Mesendoderm (in vitro differentiated cells): ENCODE measurements around the gene ZNF33B.

Experiments used
- DNase-seq: peaks from one replicate; pipeline ENCODE4 v3.0.0; 2013
- H2AK5ac ChIP-seq: 2 replicates; pipeline ENCODE4 v1.6.1; 2013; ENCODE audit warnings: low read length, inconsistent platforms
- H2BK120ac ChIP-seq: 2 replicates; pipeline ENCODE4 v1.6.1; 2013; ENCODE audit warnings: low read depth, mild to moderate bottlenecking, low read length, moderate library complexity, mixed read lengths
- H2BK15ac ChIP-seq: replicated peaks from 2 replicates; pipeline ENCODE4 v1.6.1; 2013; ENCODE audit warnings: low read depth, mild to moderate bottlenecking, moderate library complexity
- H2BK5ac ChIP-seq: 2 replicates; pipeline ENCODE4 v1.6.1; 2013; ENCODE audit warnings: low read length, inconsistent platforms
- H3K18ac ChIP-seq: 2 replicates; pipeline ENCODE4 v1.6.1; 2013; ENCODE audit warnings: mild to moderate bottlenecking, low read length, mixed read lengths
- H3K23ac ChIP-seq: one replicate; pipeline ENCODE4 v1.6.1; 2013; ENCODE audit warnings: low read length
- H3K27ac ChIP-seq: 2 replicates; pipeline ENCODE4 v1.5.1; 2013; ENCODE audit warnings: low read depth, mild to moderate bottlenecking, inconsistent platforms, low read length, moderate library complexity
- H3K27me3 ChIP-seq: 2 replicates; pipeline ENCODE4 v1.6.1; 2013; ENCODE audit warnings: low read length, control low read depth, mild to moderate bottlenecking, inconsistent platforms; ENCODE audit not compliant: insufficient read depth, poor library complexity
- H3K36me3 ChIP-seq: 2 replicates; pipeline ENCODE4 v1.6.1; 2013; ENCODE audit warnings: low read length, inconsistent platforms; ENCODE audit not compliant: control insufficient read depth, insufficient read depth
- H3K4ac ChIP-seq: one replicate; pipeline ENCODE4 v1.6.1; 2013; ENCODE audit warnings: low read depth, mild to moderate bottlenecking, low read length, moderate library complexity
- H3K4me1 ChIP-seq: 2 replicates; pipeline ENCODE4 v1.6.1; 2013; ENCODE audit warnings: low read depth, low read length, inconsistent platforms; ENCODE audit not compliant: control insufficient read depth
- H3K4me2 ChIP-seq: 2 replicates; pipeline ENCODE4 v1.6.1; 2013; ENCODE audit warnings: low read length
- H3K4me3 ChIP-seq: 2 replicates; pipeline ENCODE4 v1.5.1; 2013; ENCODE audit warnings: mild to moderate bottlenecking, low read length
- H3K56ac ChIP-seq: one replicate; pipeline ENCODE4 v1.6.1; 2013; ENCODE audit warnings: low read length
- H3K79me1 ChIP-seq: 2 replicates; pipeline ENCODE4 v1.6.1; 2013; ENCODE audit warnings: low read length, inconsistent platforms
- H3K79me2 ChIP-seq: 2 replicates; pipeline ENCODE4 v1.6.1; 2013; ENCODE audit warnings: mild to moderate bottlenecking, low read length; ENCODE audit not compliant: control insufficient read depth, insufficient read depth
- H3K9ac ChIP-seq: 2 replicates; pipeline ENCODE4 v1.6.1; 2013; ENCODE audit warnings: low read length, inconsistent platforms
- H4K5ac ChIP-seq: one replicate; pipeline ENCODE4 v1.6.1; 2013; ENCODE audit warnings: low read length
- H4K8ac ChIP-seq: one replicate; pipeline ENCODE4 v1.6.1; 2013; ENCODE audit warnings: low read depth, mild to moderate bottlenecking, control low read depth, low read length, moderate library complexity
- WGBS: extraction: QIAGEN DNeasy Blood & Tissue Kit; methylation state at CpG from one replicate; pipeline ENCODE4 v1.1.7; 2013; ENCODE audit warnings: low lambda C conversion rate, missing lambda C conversion rate; ENCODE audit not compliant: insufficient coverage; ENCODE audit errors: extremely low coverage; 5-methylcytosine and 5-hydroxymethylcytosine counted together

The ZNF33B gene

DNA sequence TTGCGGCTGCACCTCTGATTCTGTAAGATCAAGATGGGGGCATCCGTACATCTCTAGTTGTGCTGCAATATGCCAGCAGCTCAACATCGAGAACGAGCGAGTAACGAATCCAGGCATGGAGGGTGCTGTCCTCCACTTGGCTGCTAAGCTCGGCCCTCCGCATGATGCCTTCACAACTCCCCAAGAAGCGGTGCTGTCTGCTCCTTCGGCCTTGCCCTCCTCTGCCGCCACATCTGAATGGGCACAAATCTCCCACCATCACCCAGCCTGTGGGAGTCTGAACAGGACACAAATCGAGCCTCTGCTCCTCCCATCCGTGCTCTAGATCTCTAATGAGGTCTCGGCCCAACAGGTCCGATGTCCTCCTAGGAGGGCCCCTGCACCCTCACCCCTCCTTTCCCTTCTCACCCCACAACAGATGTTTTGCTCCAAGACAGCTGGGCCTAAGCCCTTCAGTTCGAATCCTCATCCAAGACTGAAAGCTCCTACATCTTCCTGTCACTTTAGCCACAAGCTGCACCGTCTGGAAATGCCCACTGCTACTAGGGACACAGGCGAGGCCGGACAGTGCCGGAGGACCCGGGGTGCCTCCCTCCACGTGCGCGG lies 86.7 kb downstream of the ZNF33B start:
- Histone ChIP-seq H3K4me2 (peak overlapping the region; percentile 87), H3K79me2 (no peaks in the 10 kb centered on the region), H3K9ac (peak overlapping the region; percentile 86), H3K56ac (peak overlapping the region; percentile 96), H3K23ac (no peak overlapping the region), H2BK5ac (no peak overlapping the region), H3K4ac (no peak overlapping the region), H3K36me3 (no peaks in the 10 kb centered on the region), H4K8ac (no peak overlapping the region), H3K4me3 (peak overlapping the region; percentile 94), H4K5ac (no peak overlapping the region), H2AK5ac (no peak overlapping the region), H2BK15ac (no peak overlapping the region), H3K4me1 (no peaks in the 10 kb centered on the region), H3K18ac (no peak overlapping the region), H3K27ac (no peak overlapping the region), H3K79me1 (no peaks in the 10 kb centered on the region), H2BK120ac (no peak overlapping the region), H3K27me3 (no peaks in the 10 kb centered on the region)
- no CpG with 5 or more reads among the region's 24 CpGs for WGBS
- DNase-seq = peak; percentile 3

DNA sequence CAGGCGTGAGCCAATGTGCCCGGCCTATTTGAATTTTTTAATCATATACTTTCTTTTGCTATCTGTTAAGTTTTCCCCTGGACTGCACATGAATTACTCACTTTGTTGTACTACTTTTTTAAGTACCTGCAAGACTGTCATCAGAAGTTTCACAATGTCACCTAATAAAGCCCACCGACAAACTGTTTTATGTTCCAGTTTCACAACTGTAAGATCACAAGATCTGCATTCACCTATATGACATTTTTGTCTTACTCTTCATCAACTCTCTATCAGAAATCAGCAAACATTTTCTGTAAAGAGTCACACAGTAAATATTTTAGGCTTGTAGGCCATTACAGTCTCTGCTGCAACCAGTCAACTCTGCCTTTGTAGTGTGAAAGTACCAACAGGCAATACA lies 88.5 kb downstream of the ZNF33B start:
- H4K8ac ChIP-seq = no peak overlapping the region
- H4K5ac ChIP-seq = no peak overlapping the region
- H3K18ac ChIP-seq = no peak overlapping the region
- no peak overlapping the region for H2BK15ac ChIP-seq
- H3K9ac ChIP-seq = no peak overlapping the region
- H3K4me1 ChIP-seq = no peaks in the 10 kb centered on the region
- H2BK120ac ChIP-seq = no peak overlapping the region
- no peak overlapping the region for H2AK5ac ChIP-seq
- no peak overlapping the region for H3K4ac ChIP-seq
- no peak overlapping the region for H3K4me3 ChIP-seq
- no peaks in the 10 kb centered on the region for H3K27me3 ChIP-seq
- no peak overlapping the region for H2BK5ac ChIP-seq
- H3K23ac ChIP-seq = no peak overlapping the region
- no peak for DNase-seq
- H3K79me1 ChIP-seq = no peaks in the 10 kb centered on the region
- no peak overlapping the region for H3K27ac ChIP-seq
- no peaks in the 10 kb centered on the region for H3K36me3 ChIP-seq
- no CpG with 5 or more reads among the region's 3 CpGs for WGBS
- no peaks in the 10 kb centered on the region for H3K79me2 ChIP-seq
- no peak overlapping the region for H3K4me2 ChIP-seq
- H3K56ac ChIP-seq = no peak overlapping the region

DNA sequence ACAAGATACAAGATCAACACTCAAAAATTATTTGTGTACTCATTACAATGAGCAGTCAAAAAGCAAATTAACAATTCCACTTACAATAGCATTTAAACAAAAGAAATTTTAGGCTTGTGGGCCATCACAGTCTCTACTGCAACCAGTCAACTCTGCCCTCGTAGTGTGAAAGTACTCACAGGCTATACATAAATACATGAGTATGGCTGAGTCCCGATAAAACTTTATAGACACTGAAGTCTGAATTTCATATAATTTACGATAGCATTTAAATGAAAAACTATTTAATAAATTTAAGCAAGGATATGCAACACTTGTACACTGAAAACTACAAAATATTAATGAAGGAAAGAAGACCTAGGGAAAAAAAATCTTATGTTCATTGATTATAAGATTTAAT lies 90.1 kb downstream of the ZNF33B start:
- no peaks in the 10 kb centered on the region for H3K79me1 ChIP-seq
- DNase-seq = no peak
- no peaks in the 10 kb centered on the region for H3K4me1 ChIP-seq
- no CpG with 5 or more reads among the region's 3 CpGs for WGBS
- no peak overlapping the region for H3K23ac ChIP-seq
- H3K9ac ChIP-seq = no peak overlapping the region
- no peak overlapping the region for H3K4ac ChIP-seq
- H3K4me3 ChIP-seq = no peak overlapping the region
- no peak overlapping the region for H2AK5ac ChIP-seq
- no peaks in the 10 kb centered on the region for H3K27me3 ChIP-seq
- no peak overlapping the region for H4K5ac ChIP-seq
- H3K27ac ChIP-seq = no peak overlapping the region
- H2BK5ac ChIP-seq = no peak overlapping the region
- H2BK120ac ChIP-seq = no peak overlapping the region
- H3K79me2 ChIP-seq = no peaks in the 10 kb centered on the region
- H3K56ac ChIP-seq = no peak overlapping the region
- H3K18ac ChIP-seq = no peak overlapping the region
- H2BK15ac ChIP-seq = no peak overlapping the region
- H3K36me3 ChIP-seq = no peaks in the 10 kb centered on the region
- H3K4me2 ChIP-seq = no peak overlapping the region
- no peak overlapping the region for H4K8ac ChIP-seq

DNA sequence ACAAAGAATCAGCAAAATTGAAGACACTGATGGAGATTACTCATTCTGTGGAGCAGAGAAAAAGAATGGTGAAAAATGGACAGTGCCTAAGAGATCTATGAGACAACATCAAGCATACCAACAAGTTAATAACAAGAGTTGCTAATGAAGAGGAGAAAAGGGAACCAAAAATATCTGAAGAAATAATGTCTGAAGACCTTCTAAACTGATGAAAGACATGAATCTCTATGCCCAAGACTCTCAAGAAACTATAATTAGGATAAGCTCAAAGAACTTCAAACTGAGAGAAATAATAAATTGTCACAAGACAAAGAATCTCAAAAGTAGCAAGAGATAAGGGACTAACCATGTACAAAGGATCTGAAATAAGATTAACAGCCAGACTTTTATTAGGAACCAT lies 93.4 kb downstream of the ZNF33B start:
- H3K27me3 ChIP-seq = no peaks in the 10 kb centered on the region
- no peak overlapping the region for H3K9ac ChIP-seq
- H3K18ac ChIP-seq = no peak overlapping the region
- no peak overlapping the region for H4K5ac ChIP-seq
- H3K4ac ChIP-seq = no peak overlapping the region
- no peak overlapping the region for H3K27ac ChIP-seq
- H3K4me2 ChIP-seq = no peak overlapping the region
- no peaks in the 10 kb centered on the region for H3K36me3 ChIP-seq
- no peak overlapping the region for H2AK5ac ChIP-seq
- H3K23ac ChIP-seq = no peak overlapping the region
- H3K4me1 ChIP-seq = no peaks in the 10 kb centered on the region
- no peaks in the 10 kb centered on the region for H3K79me2 ChIP-seq
- H2BK15ac ChIP-seq = no peak overlapping the region
- H2BK120ac ChIP-seq = no peak overlapping the region
- H3K4me3 ChIP-seq = no peak overlapping the region
- no peak overlapping the region for H4K8ac ChIP-seq
- H3K79me1 ChIP-seq = no peaks in the 10 kb centered on the region
- DNase-seq = no peak
- no peak overlapping the region for H3K56ac ChIP-seq
- no peak overlapping the region for H2BK5ac ChIP-seq

DNA sequence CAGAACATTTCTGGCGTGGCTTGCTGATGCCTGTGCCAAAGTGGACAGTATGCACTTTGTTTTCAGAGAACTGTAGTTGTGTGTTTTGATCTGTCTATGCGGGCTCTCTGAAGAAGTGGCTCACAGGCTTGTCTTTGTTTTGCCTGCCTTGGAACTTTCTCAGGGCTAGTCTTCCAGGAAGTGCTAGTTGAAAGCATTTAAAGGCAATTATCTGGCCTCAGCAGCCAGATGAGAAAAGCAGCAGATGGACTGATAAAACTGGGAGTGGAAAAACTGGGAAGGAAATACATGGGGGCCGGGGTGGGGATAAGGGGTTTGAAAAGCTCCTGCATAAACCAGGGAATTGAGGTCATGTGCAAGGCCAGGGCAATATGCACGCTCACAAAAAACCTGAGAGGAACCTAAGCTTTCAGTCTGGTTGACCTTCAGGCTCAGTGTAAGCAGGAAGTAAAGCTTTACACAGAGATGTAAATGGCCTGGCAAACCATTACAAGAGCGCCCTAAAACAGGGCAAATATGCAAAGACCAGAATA lies 94.5 kb downstream of the ZNF33B start:
- no peaks in the 10 kb centered on the region for H3K79me2 ChIP-seq
- H2BK5ac ChIP-seq = no peak overlapping the region
- no peaks in the 10 kb centered on the region for H3K36me3 ChIP-seq
- no peak for DNase-seq
- no peak overlapping the region for H3K23ac ChIP-seq
- no peak overlapping the region for H3K27ac ChIP-seq
- no peaks in the 10 kb centered on the region for H3K4me1 ChIP-seq
- no CpG with 5 or more reads among the region's 5 CpGs for WGBS
- no peak overlapping the region for H3K4me3 ChIP-seq
- H3K4ac ChIP-seq = no peak overlapping the region
- H2BK120ac ChIP-seq = no peak overlapping the region
- H3K9ac ChIP-seq = no peak overlapping the region
- no peak overlapping the region for H3K18ac ChIP-seq
- no peaks in the 10 kb centered on the region for H3K79me1 ChIP-seq
- no peak overlapping the region for H3K4me2 ChIP-seq
- no peak overlapping the region for H4K5ac ChIP-seq
- no peak overlapping the region for H2AK5ac ChIP-seq
- H2BK15ac ChIP-seq = no peak overlapping the region
- H3K56ac ChIP-seq = no peak overlapping the region
- H4K8ac ChIP-seq = no peak overlapping the region
- H3K27me3 ChIP-seq = no peaks in the 10 kb centered on the region
